Measurements from ENCODE around the gene CCDC73. TPM values are rescaled to one million over a fixed set of nuclear protein-coding genes. Genes with fewer than 3 reads are reported as not detected.

Gene CCDC73
- total RNA-seq, 1 donor from 2014 or later, result 4.1 TPM

Other genes starting within 250 kb of the CCDC73 start
- gene EIF3M, start 210.8 kb downstream of the CCDC73 start, total RNA-seq (ENCODE audit: insufficient read depth, low replicate concordance), result 209 TPM
- gene PRRG4, start 35.3 kb upstream of the CCDC73 start, total RNA-seq (ENCODE audit: insufficient read depth, low replicate concordance), result 6.0 TPM
- 23.4 TPM for gene QSER1, start 98.1 kb upstream of the CCDC73 start, total RNA-seq (ENCODE audit: insufficient read depth, low replicate concordance)
- 6.5 TPM for gene DEPDC7, start 221.2 kb upstream of the CCDC73 start, total RNA-seq (ENCODE audit: insufficient read depth, low replicate concordance)
- 40.7 TPM for gene TCP11L1, start 244.9 kb upstream of the CCDC73 start, total RNA-seq (ENCODE audit: insufficient read depth, low replicate concordance)